Activated T-cell treated with anti-CD3 and anti-CD28 coated beads for 48 hours (primary cell): ENCODE measurements around the gene DNAAF2.
"Not testable (repeated sequence)": the region's sequence is repeated elsewhere in the genome, so short reads cannot be mapped to it uniquely, and the experiment has no call there.

Experiments used
- DNase-seq: peaks from one replicate; pipeline ENCODE4 v3.0.0-alpha.2; 2020; ENCODE audit warnings: low read depth

The DNAAF2 gene, protein sequence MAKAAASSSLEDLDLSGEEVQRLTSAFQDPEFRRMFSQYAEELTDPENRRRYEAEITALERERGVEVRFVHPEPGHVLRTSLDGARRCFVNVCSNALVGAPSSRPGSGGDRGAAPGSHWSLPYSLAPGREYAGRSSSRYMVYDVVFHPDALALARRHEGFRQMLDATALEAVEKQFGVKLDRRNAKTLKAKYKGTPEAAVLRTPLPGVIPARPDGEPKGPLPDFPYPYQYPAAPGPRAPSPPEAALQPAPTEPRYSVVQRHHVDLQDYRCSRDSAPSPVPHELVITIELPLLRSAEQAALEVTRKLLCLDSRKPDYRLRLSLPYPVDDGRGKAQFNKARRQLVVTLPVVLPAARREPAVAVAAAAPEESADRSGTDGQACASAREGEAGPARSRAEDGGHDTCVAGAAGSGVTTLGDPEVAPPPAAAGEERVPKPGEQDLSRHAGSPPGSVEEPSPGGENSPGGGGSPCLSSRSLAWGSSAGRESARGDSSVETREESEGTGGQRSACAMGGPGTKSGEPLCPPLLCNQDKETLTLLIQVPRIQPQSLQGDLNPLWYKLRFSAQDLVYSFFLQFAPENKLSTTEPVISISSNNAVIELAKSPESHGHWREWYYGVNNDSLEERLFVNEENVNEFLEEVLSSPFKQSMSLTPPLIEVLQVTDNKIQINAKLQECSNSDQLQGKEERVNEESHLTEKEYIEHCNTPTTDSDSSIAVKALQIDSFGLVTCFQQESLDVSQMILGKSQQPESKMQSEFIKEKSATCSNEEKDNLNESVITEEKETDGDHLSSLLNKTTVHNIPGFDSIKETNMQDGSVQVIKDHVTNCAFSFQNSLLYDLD

DNA sequence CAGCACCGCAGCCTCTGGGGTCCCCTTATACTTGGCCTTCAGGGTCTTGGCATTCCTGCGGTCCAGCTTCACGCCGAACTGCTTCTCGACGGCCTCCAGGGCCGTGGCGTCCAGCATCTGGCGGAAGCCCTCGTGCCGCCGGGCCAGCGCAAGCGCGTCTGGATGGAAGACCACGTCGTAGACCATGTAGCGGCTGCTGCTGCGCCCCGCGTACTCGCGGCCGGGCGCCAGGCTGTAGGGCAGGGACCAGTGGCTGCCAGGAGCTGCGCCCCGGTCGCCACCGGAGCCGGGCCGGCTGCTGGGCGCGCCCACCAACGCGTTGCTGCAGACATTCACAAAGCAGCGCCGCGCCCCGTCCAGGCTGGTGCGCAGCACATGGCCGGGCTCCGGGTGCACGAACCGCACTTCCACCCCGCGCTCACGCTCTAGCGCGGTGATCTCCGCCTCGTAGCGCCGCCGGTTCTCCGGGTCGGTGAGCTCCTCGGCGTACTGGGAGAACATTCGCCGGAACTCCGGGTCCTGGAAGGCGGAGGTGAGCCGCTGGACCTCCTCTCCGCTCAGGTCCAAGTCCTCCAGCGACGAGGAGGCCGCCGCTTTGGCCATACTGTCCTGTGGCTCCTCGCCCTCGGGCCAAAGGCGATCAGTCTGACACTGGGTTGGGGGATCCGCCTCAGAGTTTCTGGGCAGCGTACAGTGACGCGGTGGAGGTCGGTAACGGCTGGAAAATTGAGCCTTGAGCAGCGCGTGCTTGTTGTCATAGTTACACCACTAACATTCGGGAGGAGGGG, at the start of gene DNAAF2:
DNAAF2 (minus strand) TSS at position 698 of the 788 bp plus-strand sequence; CDS start at position 603, 95 bp downstream.
- peak; percentile 53 for DNase-seq

DNA sequence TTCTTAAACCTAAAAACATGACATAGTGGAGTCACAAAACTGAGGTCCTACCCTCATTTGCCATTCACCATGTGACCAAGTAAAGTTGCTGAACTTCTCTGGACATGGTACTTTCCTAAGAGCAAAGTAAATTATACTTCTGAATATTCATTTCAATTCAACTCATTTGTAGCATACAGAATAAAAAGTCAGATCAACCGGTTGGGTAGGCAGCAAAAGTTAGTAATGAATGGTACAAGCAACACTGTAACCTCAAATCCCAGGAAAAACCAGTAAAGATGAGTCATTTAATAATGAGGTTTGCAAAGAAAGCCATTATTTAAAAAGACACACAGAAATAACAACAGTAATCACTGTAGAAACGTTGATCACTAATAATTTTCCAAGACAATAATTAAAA, 44.2 kb upstream of the DNAAF2 start:
- no peak for DNase-seq

DNA sequence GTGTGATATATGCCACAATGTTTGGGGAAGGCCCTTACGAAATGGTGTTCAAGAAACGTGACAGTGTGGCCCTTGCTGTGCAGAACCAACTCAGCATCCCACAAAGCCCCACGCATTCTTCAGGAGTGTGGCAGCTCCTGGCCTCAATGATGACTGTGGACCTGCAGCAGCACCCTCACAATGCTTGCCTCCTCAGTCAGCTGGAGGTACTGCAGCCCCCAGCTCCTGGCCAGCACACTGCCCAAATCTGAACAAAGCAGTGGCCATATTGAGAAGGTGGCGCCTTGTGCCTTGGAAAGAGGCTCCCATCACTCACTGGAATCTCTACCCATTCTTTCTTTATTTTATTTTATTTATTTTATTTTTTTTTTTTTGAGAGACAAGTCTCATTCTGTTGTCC, 42.6 kb upstream of the DNAAF2 start:
- DNase-seq = no peak

DNA sequence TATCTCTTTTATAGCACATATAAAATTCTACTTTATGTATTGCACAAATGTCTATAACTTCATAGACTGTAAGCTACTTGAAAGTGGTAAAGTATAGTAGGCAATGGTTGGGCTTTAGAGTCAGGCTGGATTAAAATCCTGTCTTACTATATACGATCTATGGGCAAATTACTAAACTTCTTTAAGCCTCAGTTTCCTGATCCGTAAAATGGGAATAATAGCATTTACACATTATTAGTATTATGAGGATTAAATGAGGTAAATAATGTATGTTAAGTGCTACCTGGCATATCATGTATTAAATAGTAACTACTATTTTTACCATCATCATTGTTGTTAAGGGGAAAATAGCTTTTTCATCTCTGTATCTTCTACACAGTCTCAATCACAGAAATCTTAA, 38.5 kb upstream of the DNAAF2 start:
- no peak for DNase-seq

DNA sequence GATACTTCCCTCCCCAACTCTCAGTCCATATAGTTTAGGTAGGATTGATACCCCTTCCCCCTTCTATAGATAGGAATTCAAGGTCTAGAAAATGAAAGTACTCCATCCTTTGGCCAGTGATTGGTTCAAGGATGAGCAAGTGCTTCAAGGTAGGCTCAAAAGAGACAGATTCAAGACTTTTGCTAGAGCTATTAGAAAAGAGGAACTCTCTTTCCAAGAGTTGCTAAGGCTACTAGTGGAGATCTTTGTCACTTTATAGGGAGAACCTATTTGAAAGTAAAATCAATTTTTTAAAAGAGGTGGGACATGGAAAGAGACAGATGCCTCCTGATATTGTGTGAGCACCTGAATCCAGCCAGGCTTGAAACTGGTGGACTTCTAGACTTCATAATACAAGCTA, 35.4 kb upstream of the DNAAF2 start:
- no peak for DNase-seq

DNA sequence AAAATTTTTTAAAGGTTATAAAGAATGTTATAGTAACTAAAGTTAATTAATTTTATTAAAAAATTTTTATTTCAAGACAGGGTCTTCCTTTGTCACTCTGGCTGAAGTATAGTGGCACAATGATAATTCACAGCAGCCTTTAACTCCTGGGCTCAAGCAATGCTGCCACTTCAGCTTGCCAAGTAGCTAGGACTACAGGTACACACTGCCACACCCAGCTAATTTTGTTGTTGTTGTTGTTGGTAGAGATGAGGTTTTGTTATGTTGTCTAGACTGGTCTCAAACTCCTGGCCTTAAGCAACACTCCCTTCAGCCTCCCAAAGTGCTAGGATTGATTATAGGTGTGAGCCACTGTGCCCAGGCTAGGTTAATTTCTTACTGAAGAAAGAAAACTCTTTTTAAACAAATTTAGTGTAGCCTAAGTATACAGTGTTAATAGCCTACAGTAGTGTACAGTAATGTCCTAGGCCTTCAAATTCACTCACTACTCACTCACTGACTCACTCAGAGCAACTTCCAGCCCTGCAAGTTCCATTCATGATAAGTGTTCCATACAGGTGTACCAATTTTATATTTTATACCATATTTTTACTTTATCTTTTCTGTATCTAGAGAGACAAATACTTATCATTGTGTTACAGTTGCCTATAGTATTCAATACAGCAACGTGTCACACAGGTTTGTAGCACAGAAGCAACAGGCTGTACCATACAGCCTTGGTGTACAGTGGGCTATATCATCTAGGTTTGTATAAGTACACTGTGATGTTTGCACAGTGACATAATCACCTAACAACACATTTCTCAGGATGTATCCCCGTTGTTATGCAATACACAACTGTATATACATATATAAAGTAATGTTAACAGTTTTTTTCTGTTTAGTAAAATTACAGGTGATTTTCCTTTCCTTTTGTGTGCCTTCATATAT, 24.7 kb upstream of the DNAAF2 start:
- no peak for DNase-seq

DNA sequence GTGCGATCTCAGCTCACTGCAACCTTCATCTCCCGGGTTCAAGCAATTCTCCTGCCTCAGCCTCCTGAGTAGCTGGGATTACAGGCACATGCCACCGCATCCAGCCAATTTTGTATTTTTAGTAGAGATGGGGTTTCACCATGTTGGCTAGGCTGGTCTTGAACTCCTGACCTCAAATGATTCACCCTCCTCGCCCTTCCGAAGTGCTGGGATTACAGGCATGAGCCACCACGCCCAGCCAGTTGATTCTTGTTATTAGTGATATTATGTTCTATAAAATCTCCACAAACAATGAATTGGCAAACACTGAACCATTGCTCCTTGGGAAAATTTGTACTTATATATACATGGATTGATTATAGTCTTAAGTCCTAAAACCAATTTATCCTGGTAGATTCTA, 22.5 kb upstream of the DNAAF2 start:
- not testable (repeated sequence) for DNase-seq

DNA sequence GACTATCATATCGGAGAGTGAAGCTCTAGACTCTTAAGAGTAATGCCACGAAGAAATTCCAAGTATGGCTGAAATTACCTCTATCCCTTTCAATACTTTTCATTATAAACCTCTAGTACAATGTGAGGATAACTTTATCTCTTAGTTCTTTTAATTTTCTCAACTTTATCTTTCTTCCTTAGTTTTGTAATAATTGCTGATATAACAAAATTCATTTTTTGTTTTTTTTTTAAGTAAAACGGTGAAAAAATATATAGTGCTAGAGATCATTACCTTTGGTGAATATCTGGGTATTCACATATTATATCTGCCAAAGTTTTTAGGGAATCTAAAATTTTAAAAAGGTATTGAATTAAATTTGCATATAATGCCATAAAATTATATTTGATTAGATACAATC, 19.5 kb upstream of the DNAAF2 start:
- DNase-seq = no peak

DNA sequence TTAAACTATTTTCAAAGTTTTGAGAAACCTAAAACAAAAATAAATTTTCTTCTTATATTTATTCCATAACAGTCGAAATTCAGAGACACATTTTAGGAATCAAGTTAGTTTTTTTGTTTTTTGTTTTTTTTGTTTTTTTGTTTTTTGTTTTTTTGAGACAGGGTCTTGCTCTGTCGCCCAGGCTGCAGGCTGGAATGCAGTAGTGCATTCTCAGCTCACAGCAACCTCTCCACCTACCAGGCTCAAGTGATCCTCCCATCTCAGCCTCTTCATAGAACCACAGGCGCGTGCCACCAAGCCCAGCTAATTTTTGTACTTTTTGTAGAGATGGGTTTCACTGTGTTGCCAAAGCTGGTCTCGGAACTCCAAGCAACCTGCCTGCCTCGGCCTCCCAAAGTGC, 18.5 kb upstream of the DNAAF2 start:
- no peak for DNase-seq

DNA sequence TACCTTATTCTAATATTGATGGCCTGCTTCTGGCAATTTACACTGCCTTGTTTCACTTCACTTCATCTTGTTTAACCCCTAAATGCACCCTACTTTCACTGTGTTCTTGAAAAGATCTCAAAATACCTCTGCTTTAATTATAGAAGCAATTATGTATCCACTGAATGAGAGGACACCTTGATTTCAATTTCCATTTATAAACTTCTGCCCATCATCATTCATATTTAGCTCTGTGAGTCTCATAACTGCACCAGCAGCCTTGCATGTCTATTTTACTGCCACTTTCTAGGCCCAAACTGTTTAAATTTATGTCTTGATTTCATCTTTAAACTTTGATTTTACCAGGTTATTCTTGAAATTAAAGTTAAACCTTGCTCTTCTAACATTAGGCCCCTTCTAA, 7.1 kb upstream of the DNAAF2 start:
- no peak for DNase-seq

DNA sequence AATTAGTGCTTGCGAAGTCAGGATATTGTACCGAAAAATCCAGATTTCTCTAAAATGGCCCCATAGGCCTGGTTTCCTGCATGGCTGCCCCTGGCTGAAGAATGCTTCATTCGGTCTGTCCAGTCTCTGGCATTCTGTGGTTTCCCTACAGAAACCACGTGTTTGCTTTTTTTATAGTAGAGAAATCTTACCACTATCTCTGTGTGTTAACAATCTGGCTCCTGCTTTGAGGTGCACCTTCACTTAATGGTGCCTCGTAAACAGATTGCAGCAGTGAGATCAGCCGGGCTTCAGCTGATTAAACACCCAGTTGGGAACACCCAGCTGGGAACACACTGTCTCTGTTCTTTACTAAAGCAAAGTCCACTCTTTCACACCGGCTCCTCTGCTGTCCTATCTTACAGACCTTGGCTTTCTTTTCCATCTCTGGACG, 6.7 kb upstream of the DNAAF2 start:
- no peak for DNase-seq

DNA sequence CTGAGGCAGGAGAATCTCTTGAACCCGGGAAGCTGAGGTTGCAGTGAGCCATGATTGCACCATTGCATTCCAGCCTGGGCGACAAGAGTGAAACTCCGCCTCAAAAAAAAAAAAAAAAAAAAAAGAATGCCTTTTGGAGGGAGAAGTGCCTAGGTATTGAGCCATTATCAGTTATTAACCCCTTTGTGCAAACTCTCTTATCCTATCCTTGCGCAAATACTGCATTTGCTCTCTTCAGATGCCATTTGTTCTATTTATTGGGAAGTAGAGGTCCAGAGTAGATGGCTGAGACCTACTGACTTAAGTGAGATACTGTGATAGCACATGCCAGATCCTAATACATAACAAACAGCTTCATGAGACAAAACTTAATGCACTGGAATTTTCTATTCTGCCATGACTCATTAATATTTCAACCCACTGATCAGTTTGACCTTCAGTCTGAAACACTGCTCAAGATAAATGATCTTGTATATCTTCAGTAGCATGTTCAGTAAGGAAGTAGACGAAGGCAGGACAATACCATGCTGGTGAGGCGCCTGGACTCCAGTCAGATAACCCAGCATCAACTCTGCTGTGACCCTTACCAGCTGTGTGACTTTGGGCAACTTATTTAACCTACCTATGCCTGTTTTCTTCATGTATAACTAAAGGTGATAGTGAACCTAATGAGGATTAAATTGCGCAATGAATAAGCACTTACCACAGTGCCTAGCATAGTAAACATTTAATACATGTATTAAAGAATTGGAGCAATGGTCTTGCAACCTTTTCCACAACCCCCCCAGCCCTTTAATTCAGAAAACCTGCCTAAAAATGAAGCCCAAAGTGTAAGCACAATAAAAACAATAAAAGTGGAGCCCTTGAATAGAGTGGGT, 5.7 kb upstream of the DNAAF2 start:
- DNase-seq = no peak

DNA sequence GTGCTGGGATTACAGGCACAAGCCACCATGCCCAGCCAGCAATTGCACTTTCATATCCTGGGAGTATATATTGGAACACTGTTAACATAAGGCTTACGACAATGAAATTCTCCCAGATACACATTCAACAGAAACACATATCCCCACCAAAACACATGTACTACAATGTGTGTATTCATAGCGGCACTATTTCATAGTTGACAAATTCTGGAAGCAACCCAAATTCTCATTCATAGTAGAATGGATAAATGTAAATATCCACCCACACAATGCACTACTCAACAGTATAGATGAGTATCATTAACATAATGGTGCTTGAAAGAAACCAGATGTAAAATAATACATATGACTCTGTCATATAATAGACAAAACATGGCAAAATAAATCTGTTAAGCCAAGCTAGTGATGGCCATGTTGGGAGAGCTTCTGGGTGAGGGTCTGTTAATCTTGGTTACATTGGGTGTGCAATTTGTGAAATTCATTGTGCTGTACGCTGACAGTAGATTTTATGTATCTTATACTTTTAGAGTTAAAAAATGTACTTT, 2.6 kb upstream of the DNAAF2 start:
- no peak for DNase-seq

DNA sequence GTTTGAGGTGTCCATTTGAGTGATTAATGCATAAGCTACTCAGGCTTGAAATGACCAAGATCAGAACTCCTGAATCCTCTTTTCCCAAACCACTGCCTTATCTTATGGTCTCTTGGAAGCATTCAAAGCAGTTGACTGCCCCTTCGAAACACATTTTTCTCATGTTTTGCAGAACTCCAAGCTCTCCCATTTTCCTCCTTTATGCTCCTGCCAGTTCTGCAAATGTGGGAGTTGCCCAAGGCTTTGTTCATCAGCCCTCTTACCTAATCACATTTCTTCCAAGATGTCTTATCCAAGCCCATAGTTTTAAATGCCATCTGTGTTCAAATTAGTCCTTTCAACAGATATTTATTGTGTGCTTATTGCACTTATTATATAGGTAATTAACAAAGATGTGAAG, 1.8 kb upstream of the DNAAF2 start:
- DNase-seq = no peak

DNA sequence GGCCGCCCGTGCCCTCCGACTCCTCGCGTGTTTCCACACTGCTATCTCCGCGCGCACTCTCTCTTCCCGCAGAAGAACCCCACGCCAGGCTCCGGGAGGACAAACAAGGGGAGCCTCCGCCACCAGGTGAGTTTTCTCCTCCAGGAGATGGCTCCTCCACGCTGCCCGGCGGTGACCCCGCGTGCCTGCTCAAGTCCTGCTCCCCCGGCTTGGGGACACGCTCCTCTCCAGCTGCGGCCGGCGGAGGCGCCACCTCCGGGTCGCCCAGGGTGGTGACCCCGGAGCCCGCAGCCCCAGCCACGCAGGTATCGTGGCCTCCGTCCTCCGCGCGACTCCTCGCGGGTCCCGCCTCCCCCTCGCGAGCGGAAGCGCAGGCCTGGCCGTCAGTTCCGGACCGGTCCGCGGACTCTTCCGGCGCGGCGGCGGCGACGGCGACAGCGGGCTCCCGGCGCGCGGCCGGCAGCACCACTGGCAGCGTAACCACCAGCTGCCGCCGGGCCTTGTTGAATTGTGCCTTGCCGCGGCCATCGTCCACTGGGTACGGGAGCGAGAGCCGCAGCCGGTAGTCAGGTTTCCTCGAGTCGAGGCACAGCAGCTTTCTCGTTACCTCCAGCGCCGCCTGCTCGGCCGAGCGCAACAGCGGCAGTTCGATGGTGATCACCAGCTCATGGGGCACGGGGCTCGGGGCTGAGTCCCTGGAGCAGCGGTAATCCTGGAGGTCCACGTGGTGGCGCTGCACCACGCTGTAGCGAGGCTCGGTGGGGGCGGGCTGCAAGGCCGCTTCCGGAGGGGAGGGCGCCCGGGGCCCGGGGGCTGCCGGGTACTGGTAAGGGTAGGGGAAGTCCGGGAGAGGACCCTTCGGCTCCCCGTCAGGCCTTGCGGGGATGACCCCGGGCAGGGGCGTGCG, 1.2 kb downstream of the DNAAF2 start:
- peak; percentile 92 for DNase-seq

DNA sequence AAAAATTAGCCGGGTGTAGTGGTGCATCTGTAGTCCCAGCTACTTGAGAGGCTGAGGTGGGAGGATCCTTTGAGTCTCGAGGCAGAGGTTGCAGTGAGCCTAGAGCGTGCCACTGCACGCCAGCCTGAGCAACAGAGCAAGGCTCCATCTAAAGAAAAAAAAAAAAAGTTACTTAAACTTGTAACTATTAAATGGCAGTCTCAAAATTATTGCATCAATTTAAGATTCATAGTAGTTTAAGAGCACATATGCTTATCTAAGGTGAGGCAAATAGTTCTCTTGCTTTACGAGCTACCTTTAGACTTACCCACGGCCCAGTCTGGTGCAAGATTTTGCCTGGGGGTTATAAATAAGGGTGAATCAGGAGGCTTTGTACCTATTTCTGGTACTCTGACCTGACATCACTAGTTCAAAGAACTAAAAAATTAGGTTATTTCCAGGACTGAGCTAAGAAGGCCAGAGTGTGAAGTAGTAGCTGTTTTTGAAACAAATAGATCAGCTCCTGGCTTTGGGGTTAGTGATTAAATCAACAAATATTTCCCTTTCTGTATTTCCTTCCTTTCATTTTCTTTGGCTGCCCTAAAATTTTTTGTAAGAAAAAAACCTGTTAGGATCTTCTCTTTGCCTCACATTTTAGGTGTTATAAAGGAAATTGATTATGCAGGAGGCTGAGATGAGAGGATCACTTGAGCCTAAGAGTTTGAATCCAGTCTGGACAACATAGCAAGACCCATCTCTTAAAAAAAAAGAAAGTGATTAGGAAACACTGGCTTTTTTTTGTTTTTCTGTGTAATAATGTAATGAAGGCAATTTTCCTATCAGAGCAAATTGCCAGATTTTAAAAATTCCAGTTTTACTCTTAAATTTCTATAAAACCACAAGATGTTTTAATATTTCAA, 10.9 kb downstream of the DNAAF2 start:
- DNase-seq = no peak

DNA sequence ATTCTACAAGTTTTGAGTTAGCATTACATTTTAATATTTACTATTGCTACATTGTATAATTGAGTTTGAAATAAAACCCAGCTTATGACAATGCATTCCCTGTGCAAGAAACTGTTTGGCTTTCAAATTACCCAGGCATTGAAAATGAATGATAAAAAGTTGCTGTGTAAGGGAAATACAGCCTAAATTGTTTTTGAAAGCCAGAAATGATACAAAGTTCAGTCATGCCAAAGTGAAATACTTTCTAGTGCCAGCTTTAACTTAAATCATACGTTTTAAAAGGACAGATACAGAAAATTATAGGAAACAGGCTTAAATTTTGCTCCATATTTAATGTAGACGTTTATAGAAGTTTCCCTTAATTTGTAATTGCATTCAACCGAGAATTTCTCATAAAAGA, 11.7 kb downstream of the DNAAF2 start:
- DNase-seq = no peak
